Common myeloid progenitor, CD34-positive (primary cell): ENCODE measurements around the gene LAPTM5.

Experiments used
- CTCF ChIA-PET: fragments of 350-600 bp; sonication (Branson Sonifier 250); formaldehyde crosslinking; loops from one replicate; lab custom pipeline; 2021; ENCODE audit warnings: antibody characterized with exemption; lab: Charles Lee
- POLR2A ChIA-PET: fragments of 350-600 bp; sonication (Branson Sonifier 250); formaldehyde crosslinking; loops from one replicate; lab custom pipeline; 2021; ENCODE audit warnings: antibody characterized with exemption; lab: Charles Lee
- DNase-seq, 3 donors: peaks; one replicate each; pipeline versions ENCODE4 v3.0.0 to v3.0.0-alpha.2; 2013
- H3K27ac ChIP-seq, 2 experiments: 1 replicate in 1 of 2; 2 replicates in 1 of 2; pipeline ENCODE4 v1.7.0; 2013; ENCODE audit warnings: inconsistent platforms in 2 of 2, low read length in 2 of 2, mild to moderate bottlenecking in 2 of 2, low read depth in 1 of 2, moderate library complexity in 1 of 2; ENCODE audit not compliant: severe bottlenecking in 2 of 2, insufficient read depth in 1 of 2, poor library complexity in 1 of 2
- H3K27me3 ChIP-seq, 5 experiments: replicated peaks in 2 of 5; 1 replicate in 3 of 5; 2 replicates in 2 of 5; pipeline versions ENCODE4 v1.6.1 to v1.7.0; 2013; ENCODE audit warnings: low read length in 4 of 5, mild to moderate bottlenecking in 2 of 5, moderate library complexity in 2 of 5, inconsistent platforms in 1 of 5; ENCODE audit not compliant: insufficient read depth in 5 of 5, control insufficient read depth in 4 of 5
- H3K36me3 ChIP-seq, 4 experiments: 1 replicate in 2 of 4; 2 replicates in 2 of 4; pipeline versions ENCODE4 v1.6.1 to v1.7.0; 2013; ENCODE audit warnings: low read length in 3 of 4, control low read depth in 1 of 4, mild to moderate bottlenecking in 1 of 4; ENCODE audit not compliant: control insufficient read depth in 4 of 4, insufficient read depth in 4 of 4
- H3K4me1 ChIP-seq, 4 experiments: 1 replicate in 3 of 4; 2 replicates in 1 of 4; pipeline versions ENCODE4 v1.6.1 to v1.7.1; 2013; ENCODE audit warnings: low read length in 3 of 4, mild to moderate bottlenecking in 3 of 4, control low read depth in 1 of 4, inconsistent platforms in 1 of 4, moderate library complexity in 1 of 4; ENCODE audit not compliant: control insufficient read depth in 4 of 4, insufficient read depth in 4 of 4; ENCODE audit errors: control extremely low read depth in 1 of 4
- H3K4me3 ChIP-seq, 7 experiments: 1 replicate in 4 of 7; 2 replicates in 3 of 7; pipeline versions ENCODE4 v1.5.1 to v1.7.0; 2013; ENCODE audit warnings: mild to moderate bottlenecking in 7 of 7, low read length in 6 of 7, moderate library complexity in 6 of 7, inconsistent platforms in 2 of 7, low read depth in 2 of 7, control low read depth in 1 of 7; ENCODE audit not compliant: insufficient read depth in 4 of 7, control insufficient read depth in 1 of 7; ENCODE audit errors: extremely low read depth in 1 of 7
- H3K9me3 ChIP-seq, 5 experiments: 1 replicate in 4 of 5; 2 replicates in 1 of 5; pipeline versions ENCODE4 v1.6.1 to v1.7.1; 2013; ENCODE audit warnings: low read length in 4 of 5, mild to moderate bottlenecking in 2 of 5, inconsistent platforms in 1 of 5, low read depth in 1 of 5, moderate library complexity in 1 of 5; ENCODE audit not compliant: control insufficient read depth in 4 of 5, insufficient read depth in 2 of 5; ENCODE audit errors: control extremely low read depth in 1 of 5
- WGBS: methylation state at CpG from one replicate; pipeline ENCODE4 v1.1.5; 2013; ENCODE audit not compliant: insufficient coverage; 5-methylcytosine and 5-hydroxymethylcytosine counted together

The LAPTM5 gene

GRCh38 chr1:30748098-30748698, 9.4 kb downstream of the LAPTM5 start:
- Histone ChIP-seq H3K36me3 (peaks cover 0 to 58% (median 22%) of the 10 kb centered on the region in 4 experiments), H3K27ac (peak overlapping the region in 1 of 2 experiments; percentile 60), H3K4me3 (peak overlapping the region in 2 of 7 experiments; percentile 13 to 17), H3K4me1 (peaks cover 20 to 98% (median 96%) of the 10 kb centered on the region in 4 experiments), H3K27me3 (no peaks in the 10 kb centered on the region), H3K9me3 (no peaks in the 10 kb centered on the region)
- no peak for DNase-seq
- POLR2A ChIA-PET = interaction anchor here (0.8 to 8.1 kb wide), 3 partner anchors 8 to 31 kb away, joined by 3 to 92 read pairs (median 15); partner anchors contain the start of gene LAPTM5
- 75% methylated on average over 8 of the region's 9 CpGs for WGBS
- CTCF ChIA-PET = interaction anchor here (1.0 to 8.4 kb wide), 5 partner anchors 10 to 32 kb away, joined by 3 to 152 read pairs (median 4); partner anchors contain the start of gene LAPTM5

DNA sequence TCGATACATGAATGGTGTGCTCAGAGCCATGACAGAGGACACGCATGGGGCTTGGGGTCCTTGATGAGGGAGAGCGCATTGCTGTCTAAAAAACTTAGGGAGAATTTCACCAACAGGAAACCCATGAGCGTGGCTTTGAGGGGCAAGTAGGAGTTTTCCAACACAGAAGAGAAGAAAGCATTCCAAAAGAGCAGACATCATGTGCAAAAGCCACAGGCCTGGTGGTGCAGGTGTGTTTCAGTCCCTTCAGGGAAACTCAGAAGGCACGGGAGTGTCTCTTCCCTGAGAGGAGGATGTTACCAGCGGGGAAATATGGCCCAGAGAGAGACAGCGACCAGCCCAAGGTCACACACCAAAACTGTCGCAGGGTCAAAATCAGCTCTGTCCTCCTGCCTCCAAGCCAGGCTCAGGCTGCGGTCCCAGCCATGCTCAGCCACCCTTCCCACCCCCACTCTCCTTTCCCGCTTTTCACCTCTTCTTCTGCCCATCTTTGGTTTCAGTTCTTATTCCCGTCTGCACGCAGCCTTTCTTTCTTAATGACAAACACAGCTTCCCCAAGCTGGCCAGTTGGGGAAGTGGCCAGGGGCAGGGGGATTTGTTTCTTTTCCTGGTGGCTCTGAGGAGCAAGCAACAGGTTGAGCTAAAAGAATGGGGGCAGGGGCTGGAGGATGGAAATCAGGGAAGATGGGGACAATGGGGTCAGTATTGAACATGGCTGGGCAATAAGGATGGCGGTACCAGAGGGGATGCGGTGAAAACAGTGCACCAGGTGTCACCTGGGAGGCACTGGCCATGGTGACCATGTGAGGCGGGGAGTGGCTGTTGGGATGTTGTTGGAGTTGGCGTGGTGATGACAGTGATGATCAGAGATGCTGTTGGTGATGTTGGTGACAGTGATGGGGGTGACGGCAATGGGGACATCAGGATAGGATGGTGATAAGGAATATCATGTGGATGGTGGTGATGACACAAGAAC, 10.3 kb downstream of the LAPTM5 start:
- CTCF ChIA-PET = interaction anchor here (0.6 to 8.4 kb wide), 7 partner anchors 11 to 53 kb away, joined by 3 to 152 read pairs (median 4); partner anchors contain the start of gene LAPTM5
- H3K36me3 ChIP-seq = peaks cover 0 to 58% (median 23%) of the 10 kb centered on the region in 4 experiments
- POLR2A ChIA-PET = interaction anchor here (0.6 to 8.1 kb wide), 3 partner anchors 9 to 21 kb away, joined by 4 to 92 read pairs (median 15); partner anchors contain the start of gene LAPTM5
- WGBS = 86% methylated on average over 12 of the region's 17 CpGs
- no peak for DNase-seq
- H3K9me3 ChIP-seq = no peaks in the 10 kb centered on the region
- no peaks in the 10 kb centered on the region for H3K27me3 ChIP-seq
- H3K4me1 ChIP-seq = peaks cover 24 to 98% (median 97%) of the 10 kb centered on the region in 4 experiments
- H3K27ac ChIP-seq = peak overlapping the region in 1 of 2 experiments; percentile 60
- peak overlapping the region in 1 of 7 experiments; percentile 13 for H3K4me3 ChIP-seq

DNA sequence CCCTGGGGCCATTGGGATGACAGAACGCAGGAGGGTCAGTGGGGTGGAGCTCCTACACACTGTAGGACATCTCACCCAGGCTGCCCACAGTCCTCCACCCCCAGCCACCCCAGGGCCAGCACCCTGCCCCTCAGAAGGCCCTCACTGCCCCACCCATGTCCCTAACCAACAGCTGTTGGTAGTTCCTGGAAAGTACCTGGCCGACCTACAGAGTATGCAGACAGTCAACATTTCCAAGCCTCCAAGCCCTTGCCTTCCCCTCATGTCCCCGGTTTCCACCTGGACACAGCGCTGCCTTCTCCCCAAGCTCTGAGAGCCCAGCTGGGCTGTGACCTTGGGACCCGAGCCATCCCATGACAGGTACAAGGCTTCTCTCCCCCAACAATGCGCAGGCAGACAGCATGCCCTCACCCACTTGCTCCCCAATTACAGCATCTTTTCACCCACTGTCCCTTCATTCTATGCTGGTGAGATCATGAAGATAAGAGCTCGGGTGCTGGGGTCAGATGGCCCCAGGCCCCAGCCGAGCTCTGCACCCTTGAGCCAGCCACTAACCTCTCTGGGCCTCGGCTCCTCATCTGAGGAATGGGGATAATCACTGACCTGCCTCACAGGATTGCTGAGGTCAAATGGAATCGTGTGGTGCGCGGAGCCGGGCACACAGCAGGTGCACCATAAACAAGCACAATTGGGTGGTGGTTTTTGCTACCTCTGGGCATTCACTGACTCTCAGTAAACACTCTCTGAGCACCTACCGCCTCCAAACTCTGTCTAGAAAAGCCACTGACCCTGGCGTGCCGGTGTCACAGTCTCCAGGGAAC, 11.2 kb downstream of the LAPTM5 start:
- Histone ChIP-seq H3K4me1 (peaks cover 26 to 98% (median 97%) of the 10 kb centered on the region in 4 experiments), H3K27me3 (no peaks in the 10 kb centered on the region), H3K36me3 (peaks cover 0 to 60% (median 27%) of the 10 kb centered on the region in 4 experiments), H3K9me3 (no peaks in the 10 kb centered on the region), H3K4me3 (no peak overlapping the region), H3K27ac (peak overlapping the region in 1 of 2 experiments; percentile 51)
- DNase-seq = no peak
- WGBS = 83% methylated on average over 15 of the region's 16 CpGs
- POLR2A ChIA-PET = interaction anchor here (0.7 to 8.1 kb wide), 5 partner anchors 9 to 32 kb away, joined by 3 to 92 read pairs (median 15); partner anchors contain the start of gene LAPTM5
- CTCF ChIA-PET = interaction anchor here (0.9 to 8.4 kb wide), 7 partner anchors 11 to 54 kb away, joined by 3 to 152 read pairs (median 4); partner anchors contain the start of gene LAPTM5

- 78% methylated on average over 4 of the region's 4 CpGs for WGBS
- Histone ChIP-seq H3K4me1 (peaks cover 29 to 98% (median 97%) of the 10 kb centered on the region in 4 experiments), H3K27ac (peak overlapping the region; percentile 5 to 51), H3K27me3 (no peaks in the 10 kb centered on the region), H3K9me3 (no peaks in the 10 kb centered on the region), H3K36me3 (peaks cover 0 to 64% (median 28%) of the 10 kb centered on the region in 4 experiments), H3K4me3 (no peak overlapping the region)
- DNase-seq = peak in 1 of 3 donors; percentile 28
- POLR2A ChIA-PET = interaction anchor here (0.7 to 8.1 kb wide), 4 partner anchors 10 to 33 kb away, joined by 3 to 92 read pairs (median 14); partner anchors contain the start of gene LAPTM5
- CTCF ChIA-PET = interaction anchor here (1.0 to 8.4 kb wide), 6 partner anchors 12 to 37 kb away, joined by 3 to 152 read pairs (median 5); partner anchors contain the start of gene LAPTM5
Measured at GRCh38 chr1:30745834-30746208, 11.8 kb downstream of the LAPTM5 start.

- Histone ChIP-seq H3K4me1 (peaks cover 26 to 98% (median 97%) of the 10 kb centered on the region in 4 experiments), H3K4me3 (peak overlapping the region in 1 of 7 experiments; percentile 44)
Measured at GRCh38 chr1:30745156-30745833, 12.3 kb downstream of the LAPTM5 start.

More at GRCh38 chr1:30745156-30745833, 12.3 kb downstream of the LAPTM5 start:
- Histone ChIP-seq H3K27me3 (no peaks in the 10 kb centered on the region), H3K9me3 (no peaks in the 10 kb centered on the region), H3K27ac (peak overlapping the region; percentile 5 to 51), H3K36me3 (peaks cover 0 to 59% (median 28%) of the 10 kb centered on the region in 4 experiments)
- no peak for DNase-seq
- POLR2A ChIA-PET = interaction anchor here (3.0 to 8.1 kb wide), 3 partner anchors 11 to 33 kb away, joined by 10 to 92 read pairs (median 19); partner anchors contain the start of gene LAPTM5
- CTCF ChIA-PET = interaction anchor here (1.0 to 8.4 kb wide), 8 partner anchors 13 to 37 kb away, joined by 3 to 152 read pairs (median 5); partner anchors contain the start of genes LAPTM5 and MATN1
- WGBS = 82% methylated on average over 9 of the region's 14 CpGs
